H54 (cell line): ENCODE measurements around the gene NECTIN3.

Experiments used
- DNase-seq: peaks from one replicate; pipeline ENCODE4 v3.0.0; 2011; ENCODE audit warnings: low spot score, mixed read lengths; ENCODE audit not compliant: insufficient read length
- FAIRE-seq: peaks from 3 replicates; lab custom pipeline; 2011; peaks lifted over from hg19 to GRCh38; lab: Jason Lieb, UNC
- POLR2A ChIP-seq: IDR thresholded peaks from 2 replicates; pipeline ENCODE4 v1.6.1; 2011; ENCODE audit warnings: low read depth, mild to moderate bottlenecking, low read length

Gene NECTIN3

GRCh38 chr3:111070772-111071256 lies 802 bp upstream of the NECTIN3 start:
- FAIRE-seq: peak; percentile 43
- TF ChIP-seq POLR2A: no peak
- DNase-seq: peak; percentile 44

GRCh38 chr3:111072031-111072921 lies 660 bp downstream of the NECTIN3 start:
- TF ChIP-seq POLR2A: no peak
- DNase-seq: no peak
- no peak for FAIRE-seq

- no peak for TF ChIP-seq POLR2A
- DNase-seq (no peak), FAIRE-seq (peak; percentile 20)
Measured at GRCh38 chr3:111073218-111073617, 1.6 kb downstream of the NECTIN3 start.

GRCh38 chr3:111076732-111077131 lies 5.1 kb downstream of the NECTIN3 start:
- DNase-seq (no peak), FAIRE-seq (no peak)
- no peak for TF ChIP-seq POLR2A

- no peak for FAIRE-seq
- DNase-seq: no peak
- no peak for TF ChIP-seq POLR2A
Measured at GRCh38 chr3:111077369-111077768, 5.8 kb downstream of the NECTIN3 start.

GRCh38 chr3:111080413-111080812 lies 8.8 kb downstream of the NECTIN3 start:
- FAIRE-seq: peak; percentile 43
- no peak for TF ChIP-seq POLR2A
- DNase-seq: no peak

GRCh38 chr3:111081008-111081545 lies 9.5 kb downstream of the NECTIN3 start:
- TF ChIP-seq POLR2A: no peak
- FAIRE-seq (peak; percentile 6), DNase-seq (no peak)

GRCh38 chr3:111084911-111085310 lies 13.3 kb downstream of the NECTIN3 start:
- FAIRE-seq (peak; percentile 78), DNase-seq (no peak)
- TF ChIP-seq POLR2A: no peak

- DNase-seq (no peak), FAIRE-seq (no peak)
- TF ChIP-seq POLR2A: no peak
Measured at GRCh38 chr3:111087924-111088469, 16.4 kb downstream of the NECTIN3 start.

GRCh38 chr3:111096487-111097209 lies 25.0 kb downstream of the NECTIN3 start:
- no peak for DNase-seq
- FAIRE-seq: no peak
- TF ChIP-seq POLR2A: no peak

GRCh38 chr3:111103807-111104206 lies 32.2 kb downstream of the NECTIN3 start:
- FAIRE-seq (no peak), DNase-seq (no peak)
- no peak for TF ChIP-seq POLR2A

- FAIRE-seq (no peak), DNase-seq (no peak)
- no peak for TF ChIP-seq POLR2A
Measured at GRCh38 chr3:111106993-111107661, 35.5 kb downstream of the NECTIN3 start.

GRCh38 chr3:111107662-111108035 lies 36.0 kb downstream of the NECTIN3 start:
- FAIRE-seq (no peak), DNase-seq (no peak)
- no peak for TF ChIP-seq POLR2A
